ENCODE results near the gene KCTD20.

Gene KCTD20

GRCh38 chr6:36525346-36525745 lies 82.5 kb downstream of the KCTD20 start:
- no peak for DNase-seq (ENCODE audit: low read depth)

DNA sequence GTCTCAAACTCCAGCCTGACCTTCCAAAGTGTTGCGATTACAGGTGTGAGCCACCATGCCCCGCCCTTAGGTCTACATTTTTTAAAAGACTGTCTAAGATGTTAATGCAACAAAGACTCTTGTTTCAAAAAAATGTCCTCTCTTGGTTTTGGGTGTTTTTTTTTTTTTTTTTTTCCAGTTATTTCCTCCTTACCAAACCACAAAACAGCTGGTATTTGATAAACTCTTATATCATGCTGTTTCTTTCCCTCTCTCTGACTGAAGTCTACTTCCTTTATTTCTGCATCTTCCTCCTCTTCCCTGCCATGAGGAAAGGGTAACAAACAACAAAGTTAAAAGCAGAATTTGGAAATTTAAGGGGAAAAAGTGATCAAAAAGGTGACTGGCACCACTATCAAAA lies 83.3 kb downstream of the KCTD20 start:
- no peak for DNase-seq (ENCODE audit: low read depth)
- TF ChIP-seq, protein P1, sequence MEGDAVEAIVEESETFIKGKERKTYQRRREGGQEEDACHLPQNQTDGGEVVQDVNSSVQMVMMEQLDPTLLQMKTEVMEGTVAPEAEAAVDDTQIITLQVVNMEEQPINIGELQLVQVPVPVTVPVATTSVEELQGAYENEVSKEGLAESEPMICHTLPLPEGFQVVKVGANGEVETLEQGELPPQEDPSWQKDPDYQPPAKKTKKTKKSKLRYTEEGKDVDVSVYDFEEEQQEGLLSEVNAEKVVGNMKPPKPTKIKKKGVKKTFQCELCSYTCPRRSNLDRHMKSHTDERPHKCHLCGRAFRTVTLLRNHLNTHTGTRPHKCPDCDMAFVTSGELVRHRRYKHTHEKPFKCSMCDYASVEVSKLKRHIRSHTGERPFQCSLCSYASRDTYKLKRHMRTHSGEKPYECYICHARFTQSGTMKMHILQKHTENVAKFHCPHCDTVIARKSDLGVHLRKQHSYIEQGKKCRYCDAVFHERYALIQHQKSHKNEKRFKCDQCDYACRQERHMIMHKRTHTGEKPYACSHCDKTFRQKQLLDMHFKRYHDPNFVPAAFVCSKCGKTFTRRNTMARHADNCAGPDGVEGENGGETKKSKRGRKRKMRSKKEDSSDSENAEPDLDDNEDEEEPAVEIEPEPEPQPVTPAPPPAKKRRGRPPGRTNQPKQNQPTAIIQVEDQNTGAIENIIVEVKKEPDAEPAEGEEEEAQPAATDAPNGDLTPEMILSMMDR (conservative IDR thresholded peaks at IDR 0.05; ENCODE audit: low read length) = no peak
- no peak overlapping the region for H3K4me3 ChIP-seq (ENCODE audit: low read length)

More at GRCh38 chr6:36525346-36525745, 82.5 kb downstream of the KCTD20 start:
- no peak overlapping the region for H3K4me3 ChIP-seq (ENCODE audit: low read length)
- TF ChIP-seq, protein P1 (conservative IDR thresholded peaks at IDR 0.05; ENCODE audit: low read length) = no peak

- DNase-seq (ENCODE audit: low read depth) = peak; percentile 38
- TF ChIP-seq, protein P1 (conservative IDR thresholded peaks at IDR 0.05; ENCODE audit: low read length) = no peak
- H3K4me3 ChIP-seq (ENCODE audit: low read length) = no peak overlapping the region
These were observed 90.5 kb downstream of the KCTD20 start for GRCh38 chr6:36533321-36533720.

DNA sequence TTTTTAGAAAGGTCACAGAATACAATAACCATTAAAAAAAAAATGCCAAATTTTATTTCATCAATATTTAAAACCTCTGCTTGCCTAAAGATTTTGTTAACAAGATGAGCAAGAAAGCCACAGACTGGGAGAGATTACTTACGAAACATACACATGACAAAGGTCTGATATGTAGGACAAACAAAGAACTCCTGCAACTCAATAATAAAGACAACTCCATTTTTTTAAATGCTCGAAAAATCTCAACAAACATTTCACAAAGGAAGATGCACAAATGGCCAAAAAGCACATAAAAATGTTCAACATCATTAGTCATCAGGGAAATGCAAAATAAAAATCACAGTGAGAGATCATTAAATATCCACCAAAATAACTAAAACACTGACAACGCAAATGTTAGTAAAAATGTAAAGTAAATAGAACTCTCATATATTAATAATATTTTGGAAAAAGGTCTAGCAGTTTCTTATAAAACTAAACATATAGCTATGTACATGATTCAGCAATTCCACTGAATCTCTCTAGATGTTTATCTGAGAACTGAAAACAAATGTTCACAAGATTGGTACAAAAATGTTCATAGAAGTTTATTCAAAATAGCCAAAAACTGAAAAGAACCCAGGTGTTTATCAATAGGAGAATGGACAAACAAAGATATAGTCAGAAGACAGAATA lies 94.2 kb downstream of the KCTD20 start:
- TF ChIP-seq, protein P1 (conservative IDR thresholded peaks at IDR 0.05; ENCODE audit: low read length) = no peak
- DNase-seq (ENCODE audit: low read depth) = no peak
- no peak overlapping the region for H3K4me3 ChIP-seq (ENCODE audit: low read length)

GRCh38 chr6:36539814-36540568 lies 97.2 kb downstream of the KCTD20 start:
- no peak for DNase-seq (ENCODE audit: low read depth)
- TF ChIP-seq, protein P1 (conservative IDR thresholded peaks at IDR 0.05; ENCODE audit: low read length) = peak; percentile 23

More at GRCh38 chr6:36539814-36540568, 97.2 kb downstream of the KCTD20 start:
- no peak overlapping the region for H3K4me3 ChIP-seq (ENCODE audit: low read length)

Measured in AG10803 (cell line).